Astrocyte (in vitro differentiated cells and primary cell): ENCODE results near the gene ALDH3A2.

Experiments used
- EZH2 ChIP-seq: IDR thresholded peaks from 2 replicates; pipeline ENCODE4 v1.6.1; 2012; ENCODE audit warnings: mild to moderate bottlenecking, low read length, inconsistent platforms; ENCODE audit not compliant: insufficient read depth
- TF ChIP-seq, protein P1 (sequence below): IDR thresholded peaks from 2 replicates; pipeline ENCODE4 v1.5.1; 2011; ENCODE audit warnings: low read depth, mild to moderate bottlenecking, inconsistent platforms, low read length, moderate library complexity; ENCODE audit not compliant: insufficient read depth

GRCh38 chr17:19629449-19629848 lies 19.1 kb upstream of the ALDH3A2 start:
- TF ChIP-seq, protein P1, sequence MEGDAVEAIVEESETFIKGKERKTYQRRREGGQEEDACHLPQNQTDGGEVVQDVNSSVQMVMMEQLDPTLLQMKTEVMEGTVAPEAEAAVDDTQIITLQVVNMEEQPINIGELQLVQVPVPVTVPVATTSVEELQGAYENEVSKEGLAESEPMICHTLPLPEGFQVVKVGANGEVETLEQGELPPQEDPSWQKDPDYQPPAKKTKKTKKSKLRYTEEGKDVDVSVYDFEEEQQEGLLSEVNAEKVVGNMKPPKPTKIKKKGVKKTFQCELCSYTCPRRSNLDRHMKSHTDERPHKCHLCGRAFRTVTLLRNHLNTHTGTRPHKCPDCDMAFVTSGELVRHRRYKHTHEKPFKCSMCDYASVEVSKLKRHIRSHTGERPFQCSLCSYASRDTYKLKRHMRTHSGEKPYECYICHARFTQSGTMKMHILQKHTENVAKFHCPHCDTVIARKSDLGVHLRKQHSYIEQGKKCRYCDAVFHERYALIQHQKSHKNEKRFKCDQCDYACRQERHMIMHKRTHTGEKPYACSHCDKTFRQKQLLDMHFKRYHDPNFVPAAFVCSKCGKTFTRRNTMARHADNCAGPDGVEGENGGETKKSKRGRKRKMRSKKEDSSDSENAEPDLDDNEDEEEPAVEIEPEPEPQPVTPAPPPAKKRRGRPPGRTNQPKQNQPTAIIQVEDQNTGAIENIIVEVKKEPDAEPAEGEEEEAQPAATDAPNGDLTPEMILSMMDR, result no peak
- no peak for TF ChIP-seq EZH2
